Fibroblast of pulmonary artery (primary cell): ENCODE results near the gene PLEKHA1.

Experiments used
- DNase-seq: peaks from one replicate; pipeline ENCODE4 v3.0.0-alpha.2; 2010; ENCODE audit warnings: low read depth
- H3K4me3 ChIP-seq: replicated peaks from 2 replicates; pipeline ENCODE4 v1.5.1; 2011; ENCODE audit warnings: low read depth, mild to moderate bottlenecking, control low read depth, low read length, moderate library complexity
- CTCF ChIP-seq: IDR thresholded peaks from 2 replicates; pipeline ENCODE4 v1.5.1; 2011; ENCODE audit warnings: mild to moderate bottlenecking, control low read depth, low read length, inconsistent platforms; ENCODE audit errors: missing control alignments

The PLEKHA1 gene

GRCh38 chr10:122363311-122363710 is 11.2 kb upstream of the PLEKHA1 start:
- no peak for TF ChIP-seq CTCF
- no peak overlapping the region for H3K4me3 ChIP-seq
- no peak for DNase-seq

- no peak for DNase-seq
- TF ChIP-seq CTCF: no peak
- H3K4me3 ChIP-seq: no peak overlapping the region
Observed at GRCh38 chr10:122363722-122364463, 10.6 kb upstream of the PLEKHA1 start.

- no peak overlapping the region for H3K4me3 ChIP-seq
- TF ChIP-seq CTCF: no peak
- peak; percentile 20 for DNase-seq
Observed at GRCh38 chr10:122368502-122369254, 5.8 kb upstream of the PLEKHA1 start.

GRCh38 chr10:122373108-122373507 is 1.4 kb upstream of the PLEKHA1 start:
- DNase-seq: no peak
- no peak overlapping the region for H3K4me3 ChIP-seq
- no peak for TF ChIP-seq CTCF

GRCh38 chr10:122373721-122374120 is 787 bp upstream of the PLEKHA1 start:
- DNase-seq: peak; percentile 30
- H3K4me3 ChIP-seq: peak overlapping the region; percentile 71
- TF ChIP-seq CTCF: no peak

- peak; percentile 42 for DNase-seq
- TF ChIP-seq CTCF: no peak
- peak overlapping the region; percentile 79 for H3K4me3 ChIP-seq
Observed at GRCh38 chr10:122374859-122375678, 561 bp downstream of the PLEKHA1 start.
